Stimulated activated naive CD8-positive, alpha-beta T cell treated with anti-CD3 and anti-CD28 coated beads, Interleukin-15, amount 100 ng/mL, for 72 hours (primary cell): ENCODE measurements around the gene ASTN2.
"Not testable (repeated sequence)": the region's sequence is repeated elsewhere in the genome, so short reads cannot be mapped to it uniquely, and the experiment has no call there.

Experiments
- ATAC-seq: fragments of 150-1000 bp; cut with Tn5 transposase; 2 replicates; pipeline ENCODE4 v1.10.0; 2021; ENCODE audit warnings: mild to moderate bottlenecking, moderate library complexity
- DNase-seq, 2 donors: peaks; one replicate each; pipeline ENCODE4 v3.0.0; 2021 to 2022
- H3K27ac Mint-ChIP-seq, 2 donors: one replicate each; pipeline ENCODE4 v1.8.0; 2022; ENCODE audit warnings: mild to moderate bottlenecking in 2 of 2, mixed read lengths in 2 of 2, moderate library complexity in 2 of 2
- H3K27me3 Mint-ChIP-seq: one replicate; pipeline ENCODE4 v1.8.0; 2022; ENCODE audit warnings: mixed read lengths
- H3K4me1 Mint-ChIP-seq: one replicate; pipeline ENCODE4 v1.8.0; 2022; ENCODE audit warnings: mild to moderate bottlenecking, mixed read lengths
- H3K4me3 Mint-ChIP-seq, 2 donors: one replicate each; pipeline ENCODE4 v1.8.0; 2022; ENCODE audit warnings: mild to moderate bottlenecking in 2 of 2, mixed read lengths in 2 of 2, moderate library complexity in 1 of 2
- H3K9me3 Mint-ChIP-seq, 2 donors: one replicate each; pipeline ENCODE4 v1.8.0; 2022; ENCODE audit warnings: mixed read lengths in 2 of 2

Gene ASTN2

DNA sequence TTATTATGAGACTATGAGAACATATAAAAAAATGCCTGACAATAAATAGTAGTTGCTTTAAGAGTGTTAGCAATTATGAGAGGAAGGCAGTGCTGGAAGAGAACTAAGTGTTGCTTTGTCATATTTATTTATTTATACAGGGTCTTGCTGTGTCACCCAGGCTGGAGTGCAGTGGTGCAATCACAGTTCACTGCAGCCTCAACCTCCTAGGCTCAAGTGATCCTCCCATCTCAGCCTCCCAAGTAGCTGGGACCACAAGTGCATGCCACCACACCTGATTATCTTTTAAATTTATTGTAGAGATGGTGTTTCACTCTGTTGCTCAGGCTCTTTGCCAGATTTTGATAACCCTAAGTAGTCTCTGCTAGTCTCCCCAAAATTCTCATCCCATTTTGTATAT, 724.1 kb downstream of the ASTN2 start:
- not testable (repeated sequence) for H3K27ac Mint-ChIP-seq

DNA sequence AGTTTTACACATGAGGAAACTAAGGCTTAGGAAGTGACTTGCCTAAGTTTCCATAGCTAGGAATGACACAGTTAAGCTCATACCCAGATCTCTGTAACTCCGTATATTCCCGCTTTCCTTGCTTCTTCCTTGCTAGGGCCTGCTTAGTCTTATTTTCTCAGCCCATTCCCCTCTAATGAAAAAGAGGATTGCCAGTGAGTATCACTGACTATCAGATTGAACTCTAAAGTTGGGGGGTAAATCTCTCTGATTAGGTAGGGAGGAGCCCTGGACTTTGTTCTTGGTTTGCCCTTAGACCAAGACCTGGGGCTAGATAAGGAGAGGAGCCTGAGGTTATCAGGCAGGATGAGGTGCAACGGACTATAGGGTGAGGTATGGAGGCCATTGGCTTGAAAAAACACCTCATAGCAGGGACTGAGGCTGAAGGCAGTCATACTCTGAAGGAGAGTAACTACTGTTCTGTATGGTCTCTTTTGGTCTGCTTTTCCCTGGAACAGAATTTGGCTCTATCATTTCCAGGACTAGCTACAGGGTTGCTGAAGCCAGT, 725.3 kb downstream of the ASTN2 start:
- H3K9me3 Mint-ChIP-seq: peaks cover 0 to 4% of the 10 kb centered on the region in 2 donors
- H3K27me3 Mint-ChIP-seq: no peaks in the 10 kb centered on the region
- DNase-seq (no peak), ATAC-seq (no peak)
- no peak overlapping the region for H3K27ac Mint-ChIP-seq
- no peak overlapping the region for H3K4me3 Mint-ChIP-seq
- H3K4me1 Mint-ChIP-seq: peaks cover 74% of the 10 kb centered on the region

More for the DNA sequence above, 724.1 kb downstream of the ASTN2 start:
- ATAC-seq, H3K9me3 Mint-ChIP-seq, DNase-seq, H3K4me3 Mint-ChIP-seq, H3K27me3 Mint-ChIP-seq: not testable (repeated sequence)
- H3K4me1 Mint-ChIP-seq: peaks cover 69% of the 10 kb centered on the region

DNA sequence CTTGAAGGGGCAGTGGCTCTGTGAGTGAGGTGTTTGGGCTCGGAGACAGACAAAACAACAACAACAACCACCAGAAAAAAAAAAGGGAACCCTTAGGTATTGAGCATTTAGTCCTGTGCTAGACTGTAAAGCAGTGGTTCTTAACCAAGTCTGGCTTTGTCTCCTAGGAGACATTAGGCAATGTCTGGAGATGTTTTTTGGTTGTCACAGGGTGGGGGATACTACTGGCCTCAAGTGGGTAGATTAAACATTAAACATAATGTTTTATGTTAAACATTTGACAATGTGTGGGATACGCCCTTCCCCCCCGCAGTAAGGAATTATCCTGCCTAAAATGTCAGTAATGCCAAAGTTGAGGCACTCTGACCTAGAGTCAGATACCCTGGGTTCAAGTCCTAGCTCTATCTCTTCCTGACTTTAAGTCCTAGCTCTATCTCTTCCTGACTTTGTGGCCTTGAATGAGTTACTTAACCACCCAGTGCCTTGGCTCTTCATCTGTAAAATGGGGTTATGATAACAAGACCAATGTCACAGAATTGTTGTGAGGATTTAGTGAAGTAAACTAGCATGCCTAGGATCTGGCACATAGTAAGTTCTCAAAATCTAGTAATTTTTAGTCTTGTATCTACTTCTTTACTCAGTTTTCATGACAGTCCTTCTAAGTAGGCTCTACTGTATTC, 725.9 kb downstream of the ASTN2 start:
- no peak overlapping the region for H3K27ac Mint-ChIP-seq

DNA sequence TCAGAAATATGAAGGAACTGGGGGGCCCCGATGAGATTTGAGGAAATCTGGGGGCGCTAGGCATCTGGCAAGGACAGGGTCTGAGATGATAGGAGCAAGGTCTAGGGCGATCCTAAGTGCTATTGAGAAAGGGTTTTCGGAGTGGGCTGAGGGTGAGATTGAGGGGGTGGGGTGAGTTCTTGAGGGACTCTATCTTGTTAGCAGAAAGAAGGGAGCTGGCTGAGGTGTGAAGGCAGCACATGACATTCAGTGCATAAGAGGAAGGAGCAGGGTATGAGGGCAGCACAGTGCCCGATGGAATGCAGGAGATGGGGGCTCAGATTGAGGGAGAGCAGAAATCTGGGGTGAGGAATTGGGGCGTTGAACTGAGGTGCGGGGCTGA, 727.1 kb downstream of the ASTN2 start:
- Mint-ChIP-seq H3K9me3 (peaks cover 0 to 7% of the 10 kb centered on the region in 2 donors), H3K4me3 (peak overlapping the region; percentile 90 to 95), H3K27ac (peak overlapping the region; percentile 96 to 97), H3K27me3 (no peaks in the 10 kb centered on the region), H3K4me1 (peaks cover 64% of the 10 kb centered on the region)
- DNase-seq: no peak
- ATAC-seq: peak; percentile 27

More for the DNA sequence above, 725.9 kb downstream of the ASTN2 start:
- Mint-ChIP-seq H3K9me3 (peaks cover 0 to 7% of the 10 kb centered on the region in 2 donors), H3K4me1 (peaks cover 73% of the 10 kb centered on the region), H3K27me3 (no peaks in the 10 kb centered on the region), H3K4me3 (peak overlapping the region; percentile 90 to 95)
- ATAC-seq (no peak), DNase-seq (no peak)

DNA sequence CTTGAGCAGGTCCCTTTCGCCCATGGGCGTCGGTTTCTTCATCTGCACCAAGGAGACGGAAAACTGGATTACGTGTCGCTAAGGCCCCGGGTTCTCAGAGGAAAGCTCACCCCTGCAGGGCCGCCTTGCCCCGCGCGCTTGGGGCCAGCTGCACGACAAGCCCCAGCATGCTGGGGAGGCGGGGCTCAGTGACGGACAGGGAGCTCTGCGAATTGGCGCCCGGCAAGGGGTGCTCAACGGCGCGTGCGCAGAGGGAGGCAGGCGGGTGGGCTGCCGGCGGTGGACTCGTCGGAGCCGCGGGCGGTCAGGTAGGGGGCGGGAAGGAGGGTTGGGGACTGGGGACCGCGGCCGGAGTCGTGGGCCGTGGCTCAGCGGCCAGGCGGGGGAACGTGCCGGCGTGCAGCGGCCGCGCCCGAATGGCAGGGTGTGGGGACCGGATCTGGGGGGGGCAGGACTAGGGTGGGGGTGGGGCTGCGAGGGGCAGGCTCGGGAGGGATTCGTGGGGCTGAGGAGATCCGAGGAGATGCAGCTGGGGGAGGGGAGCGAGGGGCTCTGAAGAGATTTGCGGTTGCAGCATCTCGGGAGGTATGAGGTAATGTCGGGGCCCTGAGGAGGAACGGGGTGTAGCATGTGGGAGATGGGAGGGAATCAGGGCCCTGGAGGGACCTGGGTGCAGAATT, 727.6 kb downstream of the ASTN2 start, which contains the start of gene TRIM32:
Gene TRIM32, plus strand, starts transcription at position 232 of the 680 bp plus-strand sequence. CDS start 10,438 bp downstream, outside the sequence.
- Mint-ChIP-seq H3K27ac (peak within 1 kb of the TSS; percentile 96 to 97), H3K9me3 (peaks cover 0 to 7% of the 10 kb centered on the region in 2 donors), H3K27me3 (no peaks in the 10 kb centered on the region), H3K4me3 (peak within 1 kb of the TSS; percentile 90 to 95), H3K4me1 (peaks cover 59% of the 10 kb centered on the region)
- DNase-seq: peak; percentile 93
- ATAC-seq: peak; percentile 98

DNA sequence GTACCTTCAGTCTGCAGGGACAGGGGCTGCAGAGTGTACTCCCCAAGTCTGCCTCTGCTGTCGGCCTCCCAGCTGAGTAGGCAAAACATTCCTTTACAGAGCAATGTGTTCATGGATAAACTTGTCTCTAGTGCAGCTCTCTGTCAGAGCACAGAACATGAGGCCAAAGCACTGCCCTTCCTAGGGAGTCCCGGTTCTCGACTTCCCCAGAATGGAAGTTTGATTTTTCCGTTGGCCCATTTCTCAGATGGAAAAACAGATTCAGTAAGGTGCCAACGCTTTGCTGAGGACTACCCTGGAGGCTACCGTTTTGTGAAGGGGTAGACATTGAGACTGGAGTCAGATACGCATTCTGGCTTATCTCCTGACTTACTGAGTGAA, 728.2 kb downstream of the ASTN2 start:
- DNase-seq: no peak
- peaks cover 54% of the 10 kb centered on the region for H3K4me1 Mint-ChIP-seq

DNA sequence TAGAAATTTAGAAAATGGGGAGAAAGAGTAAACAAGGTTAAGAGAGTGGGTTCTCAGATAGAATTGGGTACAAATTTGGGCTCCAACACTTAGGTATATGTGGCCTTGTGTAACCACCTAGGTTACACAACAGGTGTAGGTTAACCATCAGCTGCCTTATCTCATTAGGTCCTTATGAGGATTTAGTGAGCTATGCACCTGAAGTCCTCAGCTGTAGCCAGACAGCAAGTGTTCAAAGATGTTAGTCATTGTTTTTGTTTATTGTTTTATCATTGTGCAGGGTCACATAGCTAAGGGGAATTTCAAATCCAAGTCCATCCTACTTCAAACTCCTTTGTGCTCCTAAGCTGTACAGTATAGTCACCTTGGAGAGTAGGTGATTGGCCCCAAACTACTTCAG, 728.7 kb downstream of the ASTN2 start:
- Mint-ChIP-seq H3K27me3 (no peaks in the 10 kb centered on the region), H3K4me1 (peaks cover 49% of the 10 kb centered on the region), H3K4me3 (peak overlapping the region; percentile 90 to 95), H3K9me3 (peaks cover 0 to 7% of the 10 kb centered on the region in 2 donors), H3K27ac (peak overlapping the region; percentile 78 to 96)
- DNase-seq: no peak
- ATAC-seq: no peak

More for the DNA sequence above, 728.2 kb downstream of the ASTN2 start:
- no peaks in the 10 kb centered on the region for H3K27me3 Mint-ChIP-seq
- peak; percentile 54 for ATAC-seq
- H3K4me3 Mint-ChIP-seq: peak overlapping the region; percentile 90 to 95
- peak overlapping the region; percentile 96 to 97 for H3K27ac Mint-ChIP-seq
- peaks cover 0 to 7% of the 10 kb centered on the region in 2 donors for H3K9me3 Mint-ChIP-seq

DNA sequence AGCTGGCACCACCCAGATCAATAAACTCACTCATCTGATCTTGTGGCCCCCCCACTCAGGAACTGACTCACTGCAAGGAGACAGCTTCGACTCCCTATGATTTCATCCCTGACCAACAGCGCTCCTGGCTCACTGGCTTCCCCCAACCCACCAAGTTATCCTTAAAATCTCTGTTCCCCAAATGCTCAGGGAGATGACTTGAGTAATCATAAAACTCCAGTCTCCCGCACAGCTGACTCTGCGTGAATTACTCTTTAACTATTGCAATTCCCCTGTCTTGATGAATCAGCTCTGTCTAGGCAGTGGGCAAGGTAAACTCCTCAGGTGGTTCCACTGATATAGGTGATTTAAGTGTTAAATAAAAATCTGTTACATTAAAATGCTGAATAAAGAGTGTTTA, 729.7 kb downstream of the ASTN2 start:
- no peaks in the 10 kb centered on the region for H3K27me3 Mint-ChIP-seq
- H3K27ac Mint-ChIP-seq: no peak overlapping the region
- peaks cover 0 to 7% of the 10 kb centered on the region in 2 donors for H3K9me3 Mint-ChIP-seq
- no peak for ATAC-seq
- H3K4me3 Mint-ChIP-seq: no peak overlapping the region
- peaks cover 39% of the 10 kb centered on the region for H3K4me1 Mint-ChIP-seq
- DNase-seq: no peak

DNA sequence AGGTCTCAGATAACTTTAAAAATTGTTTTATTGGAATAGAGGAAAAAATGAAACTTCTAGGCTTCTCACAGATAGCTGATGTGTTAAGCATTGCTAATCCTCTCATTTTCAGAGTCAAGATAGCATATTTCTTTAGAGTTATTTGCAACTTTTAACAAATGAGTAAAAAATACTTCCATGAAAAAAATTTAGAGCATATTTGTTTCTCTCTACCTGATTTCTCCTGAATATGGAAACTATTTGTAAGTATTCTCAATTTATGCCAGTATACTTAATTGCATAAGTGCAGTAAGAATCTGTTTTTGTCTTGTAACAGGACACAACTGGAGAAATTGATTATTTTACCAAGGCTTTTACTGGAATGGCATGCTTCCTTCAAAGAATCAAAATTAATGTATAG, 731.3 kb downstream of the ASTN2 start:
- no peak overlapping the region for H3K4me3 Mint-ChIP-seq
- peaks cover 25% of the 10 kb centered on the region for H3K4me1 Mint-ChIP-seq

DNA sequence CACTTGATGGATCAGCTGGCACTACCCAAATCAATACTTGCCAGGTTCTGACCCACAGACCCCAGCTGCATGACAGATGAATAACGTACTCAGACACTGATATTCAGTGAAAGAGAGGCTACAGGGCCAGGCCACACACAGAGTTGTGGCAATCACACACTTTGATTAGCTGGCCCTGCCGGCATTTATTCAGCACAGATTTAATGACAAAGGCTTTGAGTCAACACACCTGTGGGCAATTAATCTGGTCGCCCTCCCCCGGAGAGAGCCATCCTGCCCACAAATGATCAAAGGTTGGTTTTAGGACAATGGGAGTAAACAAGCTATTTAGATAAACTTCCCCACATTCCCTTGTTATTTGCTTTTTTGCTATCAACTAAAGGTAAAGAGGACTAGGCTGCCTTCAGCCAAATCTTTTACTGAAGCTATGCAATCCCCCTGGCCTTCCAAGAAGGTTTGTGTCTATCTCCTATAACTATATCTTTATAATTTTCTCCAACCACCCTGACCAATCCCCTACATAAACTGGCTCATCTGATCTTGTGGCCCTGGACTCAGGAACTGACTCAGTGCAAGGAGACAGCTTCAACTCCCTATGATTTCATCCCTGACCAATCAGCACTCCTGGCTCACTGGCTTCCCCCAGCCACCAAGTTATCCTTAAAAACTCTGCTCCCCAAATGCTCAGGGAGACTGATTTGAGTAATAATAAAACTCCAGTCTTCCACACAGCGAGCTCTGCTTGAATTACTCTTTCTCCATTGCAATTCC, 740.5 kb downstream of the ASTN2 start:
- ATAC-seq (no peak), DNase-seq (no peak)
- no peaks in the 10 kb centered on the region for H3K27me3 Mint-ChIP-seq
- no peaks in the 10 kb centered on the region for H3K4me1 Mint-ChIP-seq
- H3K9me3 Mint-ChIP-seq: peaks cover 5 to 23% of the 10 kb centered on the region in 2 donors
- H3K4me3 Mint-ChIP-seq: no peak overlapping the region
- no peak overlapping the region for H3K27ac Mint-ChIP-seq

More for the DNA sequence above, 731.3 kb downstream of the ASTN2 start:
- H3K9me3 Mint-ChIP-seq: peaks cover 0 to 7% of the 10 kb centered on the region in 2 donors
- H3K27me3 Mint-ChIP-seq: no peaks in the 10 kb centered on the region
- ATAC-seq (no peak), DNase-seq (no peak)
- H3K27ac Mint-ChIP-seq: no peak overlapping the region

DNA sequence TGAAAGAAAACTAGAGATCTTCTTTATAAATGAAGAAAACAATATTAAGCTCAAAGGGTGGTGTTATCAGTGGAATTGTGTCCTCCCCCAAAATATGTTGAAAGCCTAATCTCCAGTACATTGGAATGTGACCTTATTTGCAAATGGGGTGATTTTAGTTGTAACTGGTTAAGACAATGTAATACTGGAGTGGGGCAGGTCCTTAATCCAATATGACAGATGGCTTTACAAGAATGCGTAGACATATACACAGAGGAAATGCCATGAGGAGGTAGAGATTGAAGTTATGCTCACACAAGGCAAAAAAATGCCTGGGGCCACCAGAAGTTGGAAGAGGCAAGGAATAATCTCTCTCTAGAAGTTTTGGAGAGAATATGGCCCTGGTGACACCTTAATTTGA, 741.5 kb downstream of the ASTN2 start:
- Mint-ChIP-seq H3K4me1 (no peaks in the 10 kb centered on the region), H3K9me3 (peaks cover 10 to 23% of the 10 kb centered on the region in 2 donors), H3K27ac (no peak overlapping the region), H3K4me3 (no peak overlapping the region), H3K27me3 (no peaks in the 10 kb centered on the region)
- ATAC-seq: no peak
- no peak for DNase-seq

DNA sequence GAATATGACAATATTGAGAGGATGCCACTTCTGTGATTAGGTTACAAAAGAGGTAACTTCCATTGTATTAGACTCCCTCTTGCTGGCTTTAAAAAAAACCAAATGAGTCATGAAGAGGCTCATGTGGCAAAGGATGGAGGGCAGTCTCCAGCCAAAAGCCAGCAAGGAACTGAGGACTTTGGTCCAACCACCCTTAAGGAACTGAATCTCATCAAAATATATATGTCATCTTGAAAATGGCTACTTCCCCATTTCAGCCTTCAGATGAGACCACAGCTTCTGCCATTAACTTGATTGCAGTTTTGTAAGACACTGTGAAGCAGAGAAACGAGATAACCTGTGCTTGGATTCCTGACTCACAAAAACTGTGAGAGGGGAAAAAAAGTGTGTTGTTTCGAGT, 743.3 kb downstream of the ASTN2 start:
- Mint-ChIP-seq H3K9me3 (peaks cover 10 to 23% of the 10 kb centered on the region in 2 donors), H3K4me1 (no peaks in the 10 kb centered on the region), H3K4me3 (no peak overlapping the region), H3K27ac (no peak overlapping the region), H3K27me3 (no peaks in the 10 kb centered on the region)
- no peak for DNase-seq
- ATAC-seq: no peak

DNA sequence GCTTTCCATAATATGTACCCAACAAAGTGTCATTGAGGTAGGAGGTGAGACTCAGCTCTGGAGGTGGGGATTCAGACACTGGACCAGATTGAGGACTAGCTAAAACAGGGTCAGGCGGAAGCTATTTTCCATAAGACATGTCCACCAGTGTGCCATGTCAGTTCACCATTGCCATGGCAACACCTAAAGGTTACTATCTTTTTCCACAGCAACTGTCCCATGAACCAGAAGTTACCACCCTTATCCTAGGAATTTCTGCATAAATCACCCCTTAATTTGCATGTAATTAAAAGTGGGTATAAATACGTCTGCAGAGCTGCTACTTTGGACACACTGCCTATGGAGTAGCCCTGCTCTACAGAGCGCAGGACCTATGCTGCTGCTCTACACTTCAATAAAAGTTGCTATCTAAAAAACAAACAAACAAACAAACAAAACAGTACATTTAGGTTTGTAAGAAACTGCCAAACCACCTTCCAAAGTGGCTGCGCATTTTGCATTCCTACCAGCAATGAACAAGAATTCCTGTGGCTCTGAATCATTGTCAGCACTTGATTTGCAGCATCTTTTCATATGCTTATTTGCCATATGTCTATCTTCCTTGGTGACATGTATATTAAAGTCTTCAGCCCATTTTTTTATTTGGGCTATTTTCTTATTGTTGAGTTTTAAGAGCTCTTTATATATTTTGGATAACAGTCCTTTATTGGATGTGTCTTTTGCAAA, 745.7 kb downstream of the ASTN2 start:
- no peaks in the 10 kb centered on the region for H3K27me3 Mint-ChIP-seq
- DNase-seq: no peak
- peaks cover 10% of the 10 kb centered on the region in 2 donors for H3K9me3 Mint-ChIP-seq
- H3K27ac Mint-ChIP-seq: no peak overlapping the region
- ATAC-seq: no peak
- H3K4me1 Mint-ChIP-seq: no peaks in the 10 kb centered on the region
- no peak overlapping the region for H3K4me3 Mint-ChIP-seq

DNA sequence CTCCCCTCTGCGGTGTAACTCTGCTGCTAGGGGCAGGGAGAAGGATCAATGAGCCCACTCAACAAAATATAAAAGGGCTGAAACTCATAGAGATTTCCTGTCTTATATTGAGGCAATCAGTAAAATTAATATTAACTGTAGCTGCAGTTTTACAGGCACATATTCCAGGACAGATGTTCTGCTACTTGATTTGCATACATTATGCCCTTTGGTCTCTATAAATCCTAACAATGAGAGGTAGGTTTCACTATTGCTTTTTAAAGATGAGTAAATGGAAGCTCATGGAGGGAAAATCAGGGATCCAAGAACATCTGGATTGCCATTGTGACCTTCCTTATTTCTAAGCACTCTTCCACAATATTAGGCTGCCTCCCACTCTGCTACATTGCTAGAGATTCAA, 751.3 kb downstream of the ASTN2 start:
- no peaks in the 10 kb centered on the region for H3K27me3 Mint-ChIP-seq
- H3K4me1 Mint-ChIP-seq: no peaks in the 10 kb centered on the region
- H3K9me3 Mint-ChIP-seq: peaks cover 0 to 2% of the 10 kb centered on the region in 2 donors
- DNase-seq (no peak), ATAC-seq (no peak)
- no peak overlapping the region for H3K4me3 Mint-ChIP-seq
- no peak overlapping the region for H3K27ac Mint-ChIP-seq
